Esophagus muscularis mucosa (tissue), 4 donors: ENCODE data around the gene IP6K1.

Source experiments
- EP300 ChIP-seq: sonication (generic); formaldehyde crosslinking; IDR thresholded peaks from one replicate; pipeline ENCODE4 v1.6.1; 2017; ENCODE audit warnings: antibody characterized with exemption
- POLR2A ChIP-seq: fragments of 450-650 bp; IDR thresholded peaks from one replicate; pipeline ENCODE4 v1.6.1; 2017; ENCODE audit warnings: antibody characterized with exemption, moderate library complexity, mild to moderate bottlenecking, low read depth
- POLR2AphosphoS5 ChIP-seq, 2 donors: sonication (generic); formaldehyde crosslinking; IDR thresholded peaks; one replicate each; pipeline ENCODE4 v1.6.1; 2017; ENCODE audit warnings: antibody characterized with exemption in 2 of 2
- TF ChIP-seq, protein P1 (sequence below), 3 experiments: fragments of 200-600 bp in 2 of 3; fragments of 450-650 bp in 1 of 3; sonication (generic) in 2 of 3; IDR thresholded peaks; one replicate each; pipeline ENCODE4 v1.5.1; 2017 to 2019; ENCODE audit warnings: antibody characterized with exemption in 3 of 3, mild to moderate bottlenecking in 2 of 3, moderate library complexity in 1 of 3

DNA sequence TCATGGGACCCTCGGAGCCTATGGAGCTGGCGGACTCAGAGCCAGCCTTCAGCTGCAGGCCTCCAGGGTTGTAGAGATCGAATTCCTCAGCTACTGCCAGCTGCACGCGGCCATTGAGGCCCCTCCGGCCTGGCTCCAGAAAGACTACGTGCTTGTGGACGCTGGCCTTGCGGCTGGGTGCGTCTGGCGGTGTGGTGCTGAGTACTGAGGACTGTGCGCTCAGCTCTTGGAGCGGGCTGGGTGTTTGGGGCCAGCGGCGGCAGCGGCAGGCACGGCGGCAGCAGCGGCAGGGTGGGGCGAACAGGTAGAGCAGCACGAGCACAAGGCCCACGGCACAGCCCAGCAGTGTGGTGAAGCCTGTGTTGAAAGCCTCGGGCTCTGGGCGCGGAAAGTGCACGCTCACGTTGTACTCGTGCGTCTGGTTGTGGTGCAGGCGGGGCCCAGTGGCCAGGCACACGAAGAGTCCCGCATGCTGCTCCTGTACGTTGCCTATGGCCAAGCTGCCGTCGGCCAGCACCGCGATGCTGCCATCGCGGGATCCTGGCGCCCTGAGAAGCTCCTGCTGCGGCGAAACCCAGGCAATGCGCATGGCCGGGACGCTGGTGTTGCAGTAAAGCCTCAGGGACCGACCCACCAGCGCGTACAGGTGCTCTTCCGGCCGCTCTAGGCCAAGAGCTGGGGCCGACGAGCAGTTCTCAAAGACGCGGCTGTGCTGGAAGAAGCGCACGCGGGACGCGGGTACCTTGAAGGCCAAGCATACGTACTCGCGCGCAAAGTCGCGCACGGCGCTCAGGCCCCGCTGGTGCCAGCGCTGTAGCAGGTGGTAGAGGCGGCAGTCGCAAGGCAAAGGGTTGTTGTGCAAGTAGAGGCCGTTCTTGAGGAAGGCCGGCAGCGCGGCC, 68.1 kb downstream of the IP6K1 start:
- TF ChIP-seq, protein P1, sequence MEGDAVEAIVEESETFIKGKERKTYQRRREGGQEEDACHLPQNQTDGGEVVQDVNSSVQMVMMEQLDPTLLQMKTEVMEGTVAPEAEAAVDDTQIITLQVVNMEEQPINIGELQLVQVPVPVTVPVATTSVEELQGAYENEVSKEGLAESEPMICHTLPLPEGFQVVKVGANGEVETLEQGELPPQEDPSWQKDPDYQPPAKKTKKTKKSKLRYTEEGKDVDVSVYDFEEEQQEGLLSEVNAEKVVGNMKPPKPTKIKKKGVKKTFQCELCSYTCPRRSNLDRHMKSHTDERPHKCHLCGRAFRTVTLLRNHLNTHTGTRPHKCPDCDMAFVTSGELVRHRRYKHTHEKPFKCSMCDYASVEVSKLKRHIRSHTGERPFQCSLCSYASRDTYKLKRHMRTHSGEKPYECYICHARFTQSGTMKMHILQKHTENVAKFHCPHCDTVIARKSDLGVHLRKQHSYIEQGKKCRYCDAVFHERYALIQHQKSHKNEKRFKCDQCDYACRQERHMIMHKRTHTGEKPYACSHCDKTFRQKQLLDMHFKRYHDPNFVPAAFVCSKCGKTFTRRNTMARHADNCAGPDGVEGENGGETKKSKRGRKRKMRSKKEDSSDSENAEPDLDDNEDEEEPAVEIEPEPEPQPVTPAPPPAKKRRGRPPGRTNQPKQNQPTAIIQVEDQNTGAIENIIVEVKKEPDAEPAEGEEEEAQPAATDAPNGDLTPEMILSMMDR (IDR thresholded peaks at IDR 0.05), result no peak
- TF ChIP-seq POLR2A, result no peak
- no peak for TF ChIP-seq EP300
- no peak for TF ChIP-seq POLR2AphosphoS5 (IDR thresholded peaks at IDR 0.05)
